PC-9 (cell line): ENCODE results near the gene TRAPPC6A. TPM values are rescaled to one million over a fixed set of nuclear protein-coding genes. Genes with fewer than 3 reads are reported as not detected.

Source experiments
- BruUV-seq: library from RNA; stranded (reverse); fragments of 400-500 nt; replicated peaks from 2 replicates; lab custom pipeline; 2021; lab: Mats Ljungman, UMichigan
- CTCF ChIA-PET: fragments of 300-600 bp; sonication (Branson Sonifier 250); formaldehyde crosslinking; loops from one replicate; lab custom pipeline; 2022; ENCODE audit warnings: antibody characterized with exemption; lab: Charles Lee
- POLR2A ChIA-PET: fragments of 300-600 bp; sonication (Branson Sonifier 250); formaldehyde crosslinking; loops from one replicate; lab custom pipeline; 2022; ENCODE audit warnings: antibody characterized with exemption; ENCODE audit not compliant: unreplicated experiment; lab: Charles Lee
- DNase-seq, 2 experiments: peaks; one replicate each; pipeline versions ENCODE4 v3.0.0 to v3.0.0-alpha.2; 2015 to 2022; ENCODE audit warnings: mixed read lengths in 1 of 2
- H2AFZ ChIP-seq: fragments of 200-600 bp; sonication (generic); 2 replicates; pipeline ENCODE4 v1.8.1; 2017; ENCODE audit warnings: antibody characterized with exemption
- H3F3A ChIP-seq: fragments of 200-600 bp; sonication (generic); 2 replicates; pipeline ENCODE4 v1.8.1; 2017; ENCODE audit warnings: antibody characterized with exemption, mild to moderate bottlenecking, low read depth; ENCODE audit not compliant: insufficient read depth
- H3K27ac ChIP-seq: fragments of 200-600 bp; sonication (generic); 2 replicates; pipeline ENCODE4 v1.6.1; 2016; ENCODE audit warnings: mixed run types
- H3K27me3 ChIP-seq: fragments of 200-600 bp; sonication (generic); 2 replicates; pipeline ENCODE4 v1.6.1; 2016; ENCODE audit warnings: low read depth, mixed run types; ENCODE audit not compliant: insufficient read depth
- H3K36me3 ChIP-seq: fragments of 200-600 bp; sonication (generic); 2 replicates; pipeline ENCODE4 v1.6.1; 2016; ENCODE audit warnings: low read depth, mixed run types
- H3K4me1 ChIP-seq: fragments of 200-600 bp; sonication (generic); replicated peaks from 2 replicates; pipeline ENCODE4 v1.6.1; 2016; ENCODE audit warnings: mixed run types; ENCODE audit not compliant: insufficient read depth
- H3K4me2 ChIP-seq: fragments of 200-600 bp; sonication (generic); 2 replicates; pipeline ENCODE4 v1.6.1; 2017; ENCODE audit warnings: mixed run types
- H3K4me3 ChIP-seq: fragments of 200-600 bp; sonication (generic); 2 replicates; pipeline ENCODE4 v1.6.1; 2016; ENCODE audit warnings: mixed run types
- H3K79me2 ChIP-seq: fragments of 200-600 bp; sonication (generic); 2 replicates; pipeline ENCODE4 v1.6.1; 2017; ENCODE audit warnings: low read depth, mixed run types
- H3K9me2 ChIP-seq: fragments of 200-600 bp; sonication (generic); 2 replicates; pipeline ENCODE4 v1.8.1; 2017; ENCODE audit warnings: mild to moderate bottlenecking; ENCODE audit not compliant: insufficient read depth
- H3K9me3 ChIP-seq: fragments of 200-600 bp; sonication (generic); 2 replicates; pipeline ENCODE4 v1.8.1; 2016; ENCODE audit warnings: low read depth; ENCODE audit not compliant: insufficient read depth
- H4K20me1 ChIP-seq: fragments of 200-600 bp; sonication (generic); 2 replicates; pipeline ENCODE4 v1.8.1; 2017; ENCODE audit not compliant: insufficient read depth
- EZH2 ChIP-seq: fragments of 200-600 bp; sonication (generic); IDR thresholded peaks from 2 replicates; pipeline ENCODE4 v1.8.0; 2017; ENCODE audit warnings: antibody characterized with exemption, low read depth
- intact Hi-C: fragments of 100-400 bp; cut with micrococcal nuclease; formaldehyde crosslinking; loops from one replicate; pipeline ENCODE4 v1.10.0; 2022; ENCODE audit not compliant: unreplicated experiment
- total RNA-seq: library from RNA; stranded (reverse); gene quantifications from 2 replicates; pipeline ENCODE4 v1.2.3, GENCODE V29; 2021
- TF ChIP-seq, protein P1 (sequence below): fragments of 200-600 bp; sonication (generic); conservative IDR thresholded peaks from 2 replicates; pipeline ENCODE4 v1.6.1; 2017; ENCODE audit warnings: mixed run types, antibody characterized with exemption, mild to moderate bottlenecking, moderate library complexity

The TRAPPC6A gene
- total RNA-seq, 1 experiment from 2014 or later = 61.6 TPM

DNA sequence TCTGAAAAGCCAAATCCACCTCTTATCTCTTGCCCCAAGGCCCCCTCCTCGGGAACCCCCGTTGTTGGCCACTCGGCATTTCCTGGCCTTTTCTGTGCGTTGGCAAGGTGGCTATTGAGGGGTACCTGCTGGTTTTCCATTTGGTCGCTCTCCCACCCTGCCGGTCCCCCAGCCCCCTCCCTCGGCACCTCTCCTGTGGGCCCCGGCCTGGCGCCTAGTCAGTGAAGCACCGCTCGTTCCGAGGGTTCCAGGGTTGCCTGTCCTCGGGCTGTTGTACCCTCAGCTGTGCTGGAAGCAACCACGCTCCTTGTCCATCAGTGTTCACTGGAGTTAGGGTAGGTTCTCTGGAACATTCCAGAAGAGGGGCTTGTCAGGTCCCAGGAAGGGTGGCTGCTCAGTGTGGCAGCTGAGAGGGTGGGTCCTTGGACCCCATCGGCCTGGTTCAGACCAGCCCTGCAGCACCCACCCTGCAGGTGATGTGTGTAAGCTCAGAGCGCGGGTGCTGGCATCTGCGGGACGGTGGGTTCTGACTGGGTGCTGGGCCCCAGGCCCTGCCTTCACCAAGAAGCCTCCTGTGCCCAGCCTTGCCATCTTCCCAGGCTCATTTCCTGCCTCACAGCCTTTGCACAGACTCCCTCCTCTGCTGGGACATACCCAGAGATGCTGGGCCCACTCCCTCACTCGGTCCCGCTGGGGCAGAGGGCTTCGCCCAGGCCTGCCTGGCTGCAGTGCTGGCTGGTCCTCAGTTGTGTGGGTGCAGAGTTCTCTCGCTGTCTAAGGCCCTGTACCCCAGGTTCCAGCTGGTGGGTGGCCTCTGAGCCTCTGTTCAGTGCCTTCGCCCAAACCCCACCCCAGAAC lies 38.5 kb downstream of the TRAPPC6A start:
- POLR2A ChIA-PET = no interaction called here
- Histone ChIP-seq H3K27me3 (no peaks in the 10 kb centered on the region), H3F3A (no peaks in the 10 kb centered on the region; the same call in 1 of the 2 replicates), H3K4me3 (no peak overlapping the region), H3K4me1 (no peaks in the 10 kb centered on the region), H3K9me2 (no peaks in the 10 kb centered on the region), H3K4me2 (no peak overlapping the region), H3K27ac (no peak overlapping the region), H3K9me3 (no peaks in the 10 kb centered on the region), H3K79me2 (peaks cover 10% of the 10 kb centered on the region; the same call in 1 of the 2 replicates), H4K20me1 (peaks cover 47% of the 10 kb centered on the region), H2AFZ (no peak overlapping the region), H3K36me3 (no peaks in the 10 kb centered on the region)
- BruUV-seq = no TSS peak
- TF ChIP-seq EZH2 = no peak
- TF ChIP-seq, protein P1, sequence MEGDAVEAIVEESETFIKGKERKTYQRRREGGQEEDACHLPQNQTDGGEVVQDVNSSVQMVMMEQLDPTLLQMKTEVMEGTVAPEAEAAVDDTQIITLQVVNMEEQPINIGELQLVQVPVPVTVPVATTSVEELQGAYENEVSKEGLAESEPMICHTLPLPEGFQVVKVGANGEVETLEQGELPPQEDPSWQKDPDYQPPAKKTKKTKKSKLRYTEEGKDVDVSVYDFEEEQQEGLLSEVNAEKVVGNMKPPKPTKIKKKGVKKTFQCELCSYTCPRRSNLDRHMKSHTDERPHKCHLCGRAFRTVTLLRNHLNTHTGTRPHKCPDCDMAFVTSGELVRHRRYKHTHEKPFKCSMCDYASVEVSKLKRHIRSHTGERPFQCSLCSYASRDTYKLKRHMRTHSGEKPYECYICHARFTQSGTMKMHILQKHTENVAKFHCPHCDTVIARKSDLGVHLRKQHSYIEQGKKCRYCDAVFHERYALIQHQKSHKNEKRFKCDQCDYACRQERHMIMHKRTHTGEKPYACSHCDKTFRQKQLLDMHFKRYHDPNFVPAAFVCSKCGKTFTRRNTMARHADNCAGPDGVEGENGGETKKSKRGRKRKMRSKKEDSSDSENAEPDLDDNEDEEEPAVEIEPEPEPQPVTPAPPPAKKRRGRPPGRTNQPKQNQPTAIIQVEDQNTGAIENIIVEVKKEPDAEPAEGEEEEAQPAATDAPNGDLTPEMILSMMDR = no peak
- no peak for DNase-seq
- intact Hi-C loops = no loop called here
- CTCF ChIA-PET = no interaction called here

DNA sequence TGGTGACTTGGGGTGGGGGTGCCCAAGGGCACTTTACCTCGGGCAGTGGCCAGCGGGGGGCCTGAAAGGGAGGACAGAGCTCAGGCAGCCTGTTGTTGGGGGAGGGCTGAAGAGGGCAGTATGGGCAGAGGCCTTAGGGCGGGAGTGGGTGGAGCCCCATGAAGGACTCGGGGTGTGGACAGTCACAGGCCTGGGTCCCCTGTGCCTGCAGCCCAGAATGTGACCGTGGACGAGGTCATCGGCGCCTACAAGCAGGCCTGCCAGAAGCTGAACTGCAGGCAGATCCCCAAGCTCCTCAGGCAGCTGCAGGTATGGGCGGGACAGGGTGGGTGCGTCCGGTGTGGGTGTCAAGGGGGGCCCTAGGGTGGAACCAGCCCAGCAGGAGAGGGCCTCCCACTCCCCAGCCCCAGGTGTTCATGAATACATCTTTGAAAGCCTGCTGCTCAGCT lies 39.7 kb downstream of the TRAPPC6A start:
- no peaks in the 10 kb centered on the region for H3K9me2 ChIP-seq
- no peaks in the 10 kb centered on the region for H3K36me3 ChIP-seq
- peaks cover 11% of the 10 kb centered on the region; the same call in 1 of the 2 replicates for H3K79me2 ChIP-seq
- no peak overlapping the region for H3K4me2 ChIP-seq
- H3K27ac ChIP-seq = no peak overlapping the region
- no peak for DNase-seq
- no peaks in the 10 kb centered on the region for H3K27me3 ChIP-seq
- peaks cover 45% of the 10 kb centered on the region for H4K20me1 ChIP-seq
- H3K9me3 ChIP-seq = no peaks in the 10 kb centered on the region
- no peaks in the 10 kb centered on the region for H3K4me1 ChIP-seq
- no TSS peak for BruUV-seq
- POLR2A ChIA-PET = no interaction called here
- intact Hi-C loops = no loop called here
- CTCF ChIA-PET = no interaction called here
- TF ChIP-seq, protein P1 = no peak
- no peak overlapping the region for H2AFZ ChIP-seq
- no peaks in the 10 kb centered on the region for H3F3A ChIP-seq
- H3K4me3 ChIP-seq = no peak overlapping the region

DNA sequence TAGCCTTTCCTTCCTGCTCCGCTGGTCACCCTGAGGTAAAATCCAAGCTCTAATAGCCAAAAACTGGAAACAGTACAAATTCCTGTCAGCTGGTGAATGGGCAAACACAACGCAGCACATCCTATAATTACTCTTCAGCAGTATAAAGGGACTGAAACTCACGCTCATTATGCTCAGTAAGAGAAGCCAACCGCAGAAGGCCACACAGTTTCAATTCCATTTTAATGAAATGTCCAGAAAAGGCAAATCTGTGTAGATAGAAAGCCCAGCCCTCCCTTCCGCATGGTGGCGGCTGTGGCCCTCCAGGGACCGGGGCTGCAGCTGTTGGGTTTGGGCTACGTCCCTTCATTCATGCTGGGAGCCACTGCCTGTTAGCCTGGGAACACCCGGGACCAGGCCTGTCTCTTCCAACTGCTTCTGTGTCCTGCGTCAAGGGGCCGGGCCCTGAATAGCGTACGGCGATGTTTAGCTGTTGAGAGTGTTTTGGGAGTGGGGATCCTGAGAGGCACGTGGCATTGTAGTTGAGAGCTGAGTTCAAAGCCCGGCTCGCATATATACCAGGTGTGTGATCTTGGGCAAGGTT lies 40.8 kb downstream of the TRAPPC6A start:
- H3K9me2 ChIP-seq = no peaks in the 10 kb centered on the region
- intact Hi-C loops = no loop called here
- peaks cover 45% of the 10 kb centered on the region for H4K20me1 ChIP-seq
- H3F3A ChIP-seq = no peaks in the 10 kb centered on the region
- H3K9me3 ChIP-seq = no peaks in the 10 kb centered on the region
- no peak overlapping the region for H3K27ac ChIP-seq
- H3K4me3 ChIP-seq = no peak overlapping the region
- no peaks in the 10 kb centered on the region for H3K27me3 ChIP-seq
- ChIA-PET CTCF (interaction anchor here (0.7 kb wide), 1 partner anchor 12 kb away, joined by 4 read pairs; no protein-coding TSS in a partner anchor), POLR2A (interaction anchor here (0.6 to 0.7 kb wide), 2 partner anchors 28 to 185 kb away, joined by 9 to 29 read pairs; no protein-coding TSS in a partner anchor)
- no peaks in the 10 kb centered on the region for H3K36me3 ChIP-seq
- DNase-seq = no peak
- no peak overlapping the region for H3K4me2 ChIP-seq
- no TSS peak for BruUV-seq
- H2AFZ ChIP-seq = no peak overlapping the region
- TF ChIP-seq, protein P1 = no peak
- TF ChIP-seq EZH2 = no peak
- no peaks in the 10 kb centered on the region for H3K4me1 ChIP-seq
- peaks cover 18% of the 10 kb centered on the region for H3K79me2 ChIP-seq
